Right ventricle myocardium inferior (tissue), 1 donor: ENCODE measurements around the gene SLC4A2. TPM values are rescaled to one million over a fixed set of nuclear protein-coding genes. Genes with fewer than 3 reads are reported as not detected.

ENCODE experiments used
- ATAC-seq: fragments of 200-7000 bp; cut with Tn5 transposase; one replicate; pipeline ENCODE4 v1.9.1; 2020; ENCODE audit warnings: mild to moderate bottlenecking, moderate library complexity
- DNase-seq: peaks from one replicate; pipeline ENCODE4 v3.0.0; 2021; ENCODE audit errors: missing footprints
- intact Hi-C: fragments of 100-400 bp; cut with DNase I; formaldehyde crosslinking; loops from one replicate; pipeline ENCODE4 v1.11.0; 2022
- total RNA-seq: library from RNA; stranded (reverse); fragmentation: NEBNext Ultra II Directional; extraction: Animal tissue kit (Norgen Biotek cat#: 25700); gene quantifications from one replicate; pipeline ENCODE4 v1.2.1, GENCODE V29; 2021
- donor health status: DM: no; HTN: yes; CAD: no; lungs with severe emphysema.

The SLC4A2 gene
- total RNA-seq, 1 donor from 2014 or later: 61.2 TPM

DNA sequence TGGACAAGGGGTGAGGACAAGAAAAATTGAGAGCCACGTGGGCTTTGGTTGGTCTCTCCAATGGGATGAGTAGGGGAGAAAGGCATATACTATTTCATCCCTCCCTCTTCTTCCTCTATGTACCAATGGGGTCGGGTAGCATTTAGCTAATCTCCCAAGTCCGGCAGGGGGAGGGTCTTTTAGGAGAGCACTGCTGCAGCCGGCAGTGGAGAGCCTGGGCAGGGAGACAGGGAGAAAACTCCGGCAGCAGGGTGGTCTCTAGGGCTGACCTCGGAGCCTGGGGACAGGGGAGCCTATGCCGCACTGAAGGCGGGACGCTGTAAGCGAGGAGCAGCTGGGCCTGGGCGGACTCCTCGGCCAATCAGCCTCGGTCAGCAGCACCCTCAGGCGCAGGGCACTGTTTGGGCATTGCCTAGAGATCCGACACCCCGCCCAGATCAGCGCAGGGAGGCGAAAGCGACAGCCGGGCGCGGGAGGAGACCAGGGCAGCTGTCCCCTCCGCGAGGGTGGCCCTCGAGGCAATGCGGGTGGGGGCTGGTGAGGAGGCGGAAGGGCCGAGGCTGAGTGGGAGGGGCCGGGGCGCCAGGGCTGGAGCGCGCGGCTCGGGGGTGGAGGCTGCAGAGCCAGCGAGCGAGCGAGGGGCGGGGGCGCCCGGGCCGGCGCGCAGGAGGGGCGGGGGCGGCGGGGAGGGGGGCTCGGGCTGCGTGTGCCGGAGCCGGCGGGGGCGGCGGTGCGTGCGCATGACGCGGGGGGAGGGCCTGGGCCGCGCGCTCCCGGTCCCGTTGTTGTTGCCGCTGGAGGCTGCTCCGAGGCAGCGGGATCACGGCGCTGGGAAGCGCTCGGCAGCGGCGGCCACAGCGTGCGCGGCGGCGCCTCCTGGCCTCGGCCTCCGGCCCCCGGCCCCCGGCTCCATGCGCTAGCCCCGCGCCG is 26.6 kb downstream of the SLC4A2 start, which contains the start of gene AGAP3:
Gene AGAP3, plus strand, starts transcription at position 785 of the 930 bp plus-strand sequence. CDS start 267 bp downstream, outside the sequence.
- ATAC-seq (peak; percentile 66), DNase-seq (peak; percentile 94)
- intact Hi-C loops: loop anchor here (2.0 kb wide), 1 partner anchor 141 kb away; the partner anchor contains the start of gene ABCF2

GRCh38 chr7:151086802-151087244 is 27.4 kb downstream of the SLC4A2 start:
- intact Hi-C loops: loop anchor here (2.0 kb wide), 1 partner anchor 140 kb away; the partner anchor contains the start of gene ABCF2
- no peak for ATAC-seq
- peak; percentile 79 for DNase-seq

DNA sequence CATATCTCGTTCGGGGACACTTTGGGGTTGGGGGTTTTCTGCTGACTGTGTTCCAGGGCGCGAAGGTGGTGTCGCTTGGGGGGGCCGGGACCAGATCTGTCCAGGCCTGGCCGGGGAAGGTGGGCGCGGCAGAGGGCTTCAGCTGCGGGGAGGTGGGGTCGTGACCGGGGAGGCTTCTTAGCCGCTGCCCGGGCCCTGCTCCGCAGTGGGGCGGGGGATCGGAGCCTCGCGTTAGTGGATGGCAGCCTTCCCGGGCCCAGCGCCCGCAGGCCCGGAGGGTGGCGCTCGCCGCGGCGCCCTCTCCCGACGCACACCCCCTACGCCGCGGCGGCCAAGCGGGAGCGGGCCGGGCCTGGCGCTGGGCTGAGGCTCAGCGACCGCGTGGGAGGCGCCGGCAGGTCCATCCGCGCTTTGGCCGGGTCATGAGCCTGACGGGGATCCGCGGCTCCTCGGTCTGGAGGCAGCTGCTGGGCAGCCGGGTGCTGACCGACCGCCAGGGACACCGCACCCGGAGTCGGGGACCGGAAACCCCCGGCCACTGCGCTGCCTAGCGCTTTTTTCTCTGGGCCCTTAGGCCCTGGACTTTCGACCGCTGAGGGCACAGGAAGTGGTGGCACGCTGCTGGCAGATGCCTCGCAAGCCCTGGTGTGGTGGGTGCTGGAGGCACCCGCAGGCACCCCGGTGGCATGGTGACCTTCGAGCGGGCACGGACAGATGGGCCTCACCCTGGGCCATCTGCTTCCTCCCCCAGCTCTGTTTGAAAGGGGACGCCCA is 28.0 kb downstream of the SLC4A2 start:
- peak; percentile 79 for DNase-seq
- intact Hi-C loops: loop anchor here (2.0 kb wide), 1 partner anchor 139 kb away; the partner anchor contains the start of gene ABCF2
- peak; percentile 69 for ATAC-seq

- intact Hi-C loops: no loop called here
- DNase-seq (peak; percentile 56), ATAC-seq (no peak)
Observed at GRCh38 chr7:151088019-151088855, 28.8 kb downstream of the SLC4A2 start.

- intact Hi-C loops: loop anchor here (1.0 kb wide), 1 partner anchor 20 kb away; no protein-coding TSS in a partner anchor
- peak; percentile 88 for DNase-seq
- ATAC-seq: peak; percentile 34
Observed at GRCh38 chr7:151088856-151089699, 29.7 kb downstream of the SLC4A2 start.

DNA sequence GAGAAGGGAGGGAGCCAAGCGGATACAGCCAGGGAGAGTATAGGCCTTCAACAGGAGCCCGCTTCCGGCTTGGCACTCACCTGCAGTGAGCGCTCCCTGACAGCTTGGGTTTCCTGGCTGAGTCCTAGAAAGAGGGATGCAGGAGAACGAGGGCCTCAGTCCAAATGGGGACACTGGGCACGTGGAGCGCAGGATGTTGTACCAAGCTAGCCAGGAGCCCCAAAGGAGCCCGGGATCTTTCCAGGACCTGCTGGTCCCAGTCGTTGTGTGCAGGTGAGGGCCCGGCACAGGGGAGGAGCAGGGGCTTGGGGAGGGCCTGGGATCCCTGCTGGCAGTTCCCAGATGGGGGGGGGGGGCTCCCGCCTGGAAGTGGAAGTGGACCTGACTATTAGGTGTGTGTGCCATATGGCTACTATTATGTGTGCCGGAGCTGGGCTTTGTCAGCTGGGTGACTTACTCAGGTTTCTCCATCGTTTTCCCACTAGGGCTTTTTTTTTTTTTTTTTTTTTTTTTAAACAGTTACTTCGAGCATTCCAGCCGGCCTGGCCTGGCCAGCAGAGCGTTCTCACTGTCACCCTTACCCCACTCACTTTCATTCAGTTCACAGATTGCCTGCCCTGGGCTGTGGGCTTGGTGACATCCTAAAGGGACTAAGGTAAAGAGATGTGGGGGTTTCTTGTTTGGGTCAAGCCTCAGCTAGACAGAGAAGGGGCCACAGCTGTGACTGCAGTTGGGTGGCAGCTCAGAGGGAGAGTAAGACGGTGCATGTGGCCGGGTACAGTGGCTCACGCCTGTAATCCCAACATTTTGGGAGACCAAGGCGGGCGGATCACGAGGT is 30.7 kb downstream of the SLC4A2 start:
- ATAC-seq: no peak
- intact Hi-C loops: loop anchor here (1.0 kb wide), 1 partner anchor 19 kb away; no protein-coding TSS in a partner anchor

DNA sequence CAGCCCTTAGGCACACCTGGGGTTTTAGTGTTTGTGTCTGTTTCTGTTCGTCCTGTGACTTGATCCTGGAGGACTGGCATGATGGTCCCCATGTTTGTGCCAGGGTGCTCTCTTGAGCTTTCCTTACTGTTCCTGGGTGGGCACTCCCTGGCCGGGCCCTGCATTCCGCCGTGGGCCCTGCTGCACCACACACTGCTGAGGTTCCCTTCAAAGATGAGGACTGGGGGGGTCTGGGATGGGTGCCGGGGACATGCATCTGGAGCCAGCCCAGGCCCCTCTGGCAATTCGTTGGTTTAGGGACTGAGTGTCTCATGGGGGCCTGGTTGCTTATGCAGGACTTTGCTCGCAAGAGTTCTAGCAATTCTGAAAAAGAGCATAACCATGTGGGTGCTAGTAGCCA is 31.6 kb downstream of the SLC4A2 start:
- DNase-seq: peak; percentile 20
- intact Hi-C loops: no loop called here
- no peak for ATAC-seq

More for the DNA sequence above, 30.7 kb downstream of the SLC4A2 start:
- peak; percentile 50 for DNase-seq

GRCh38 chr7:151091431-151091830 is 32.0 kb downstream of the SLC4A2 start:
- peak; percentile 30 for DNase-seq
- intact Hi-C loops: no loop called here
- ATAC-seq: no peak

DNA sequence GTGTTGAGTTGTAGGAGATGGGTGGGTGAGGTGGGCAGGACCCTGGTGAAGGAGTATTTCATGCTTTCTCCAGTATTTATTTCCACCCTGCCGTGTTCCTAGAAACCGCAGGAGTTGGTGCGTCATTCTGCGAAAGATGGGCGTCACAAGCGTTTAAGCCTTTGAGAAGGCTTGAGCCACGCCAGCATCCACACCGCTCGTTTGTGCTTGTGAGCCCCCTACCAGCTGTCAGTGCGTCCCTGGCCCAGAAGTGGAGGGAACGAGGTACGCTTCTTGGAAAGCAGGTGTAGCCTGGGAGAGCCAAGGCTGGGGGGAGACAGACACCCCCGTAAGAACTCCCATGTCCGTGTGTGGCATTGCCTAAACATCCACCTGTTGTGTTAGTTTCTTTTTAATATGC is 32.6 kb downstream of the SLC4A2 start:
- ATAC-seq: no peak
- intact Hi-C loops: no loop called here
- peak; percentile 37 for DNase-seq

GRCh38 chr7:151093748-151094147 is 34.4 kb downstream of the SLC4A2 start:
- no peak for ATAC-seq
- intact Hi-C loops: no loop called here
- DNase-seq: peak; percentile 60

DNA sequence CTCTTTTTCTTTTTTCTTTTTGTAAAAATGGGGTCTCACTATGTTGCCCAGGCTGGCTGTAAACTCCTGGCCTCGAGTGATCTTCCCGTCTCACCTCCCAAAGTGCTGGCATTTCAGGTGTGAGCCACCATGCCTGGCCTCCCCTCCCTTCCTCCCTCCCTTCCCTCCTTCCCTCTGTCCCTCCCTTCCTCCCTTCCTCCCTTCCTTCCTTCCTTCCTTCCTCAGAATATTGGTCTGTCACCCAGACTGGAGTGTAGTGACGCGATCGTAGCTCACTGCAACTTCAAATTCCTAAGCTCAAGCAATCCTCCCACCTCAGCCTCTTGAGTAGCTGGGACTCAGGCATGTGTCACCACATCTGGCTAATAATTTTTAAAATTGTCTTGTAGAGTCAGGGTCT is 35.3 kb downstream of the SLC4A2 start:
- no peak for ATAC-seq
- intact Hi-C loops: no loop called here
- no peak for DNase-seq

- ATAC-seq (no peak), DNase-seq (peak; percentile 18)
- intact Hi-C loops: no loop called here
Observed at GRCh38 chr7:151095123-151095797, 35.9 kb downstream of the SLC4A2 start.

DNA sequence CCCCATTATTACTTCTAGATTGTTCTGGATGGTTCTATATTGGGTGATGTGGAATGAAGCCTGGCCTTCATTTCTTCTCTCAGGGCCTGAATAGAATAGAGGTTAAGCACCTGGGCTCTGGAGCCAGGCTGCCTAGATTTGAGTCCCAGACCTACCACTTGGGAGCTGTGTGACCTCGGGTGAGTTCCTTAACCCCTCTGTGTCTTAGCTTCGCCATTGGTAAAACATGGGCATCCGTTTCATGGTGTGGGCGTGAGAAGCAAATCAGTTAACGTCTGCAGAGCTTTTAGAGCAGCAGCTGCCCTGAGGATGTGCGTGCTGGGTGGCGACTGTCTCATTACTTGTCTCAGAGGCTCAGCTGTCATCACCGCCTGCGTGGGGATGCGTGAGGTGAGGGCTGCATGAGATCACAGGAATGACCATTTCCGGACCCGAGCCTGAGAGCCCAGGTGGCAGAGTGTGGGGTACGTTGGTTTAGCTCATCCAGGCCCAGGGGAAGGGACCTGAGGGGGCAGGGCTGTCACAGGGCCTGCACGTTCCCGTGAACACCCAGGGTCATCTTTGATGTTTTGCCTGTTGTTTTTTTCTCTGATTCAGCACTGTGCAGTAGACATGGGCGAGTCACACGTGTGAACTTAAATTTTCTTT is 36.6 kb downstream of the SLC4A2 start:
- no peak for ATAC-seq
- intact Hi-C loops: no loop called here
- peak; percentile 20 for DNase-seq

DNA sequence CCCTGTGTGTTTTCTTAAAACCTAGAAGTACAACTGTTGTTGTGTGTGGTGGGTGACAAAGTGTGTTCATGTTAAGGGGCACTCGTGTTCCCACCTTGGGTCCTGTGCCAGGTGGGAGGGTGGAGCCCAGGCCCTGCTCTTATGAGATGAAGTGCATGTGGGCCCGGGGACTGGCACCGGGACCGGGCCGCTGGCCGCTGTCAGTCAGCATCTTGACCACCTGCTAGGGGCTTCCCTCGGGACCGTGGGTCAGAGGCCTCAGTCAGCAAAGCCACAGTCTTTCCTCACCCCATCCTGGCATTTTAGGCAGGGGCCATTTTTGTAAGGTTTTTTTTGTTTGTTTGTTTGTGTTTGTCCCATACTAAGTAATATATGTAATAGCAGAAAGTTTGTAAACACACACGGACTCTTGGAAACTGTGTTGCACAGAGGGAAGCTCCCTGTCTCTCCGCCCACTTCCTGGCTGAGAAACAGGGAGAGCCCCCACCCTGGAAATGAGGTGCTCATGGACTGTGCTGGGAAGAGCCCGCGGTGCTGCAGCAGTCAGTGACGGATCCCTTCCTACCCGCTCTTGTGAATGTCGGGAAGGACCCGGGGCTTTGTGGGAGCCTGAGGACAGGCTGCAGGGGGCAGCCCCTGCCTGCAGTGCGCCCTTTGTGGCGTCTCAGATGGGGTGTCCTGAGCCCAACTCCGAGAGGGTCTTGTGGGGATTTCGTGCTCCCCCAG is 40.3 kb downstream of the SLC4A2 start:
- peak; percentile 55 for DNase-seq
- peak; percentile 14 for ATAC-seq
- intact Hi-C loops: no loop called here

GRCh38 chr7:151100921-151101320 is 41.5 kb downstream of the SLC4A2 start:
- DNase-seq (peak; percentile 61), ATAC-seq (no peak)
- intact Hi-C loops: no loop called here
